Peyer's patch (tissue), 4 donors: ENCODE data around the gene ESYT3.
A peak's percentile ranks its signal among the peaks of the same experiment; 100 is the strongest.

Experiments
- POLR2A ChIP-seq, 2 donors: fragments of 450-650 bp; IDR thresholded peaks; one replicate each; pipeline ENCODE4 v1.5.1; 2017; ENCODE audit warnings: antibody characterized with exemption in 2 of 2, mild to moderate bottlenecking in 2 of 2, moderate library complexity in 2 of 2
- TF ChIP-seq, protein P1 (sequence below), 6 experiments: fragments of 450-650 bp in 4 of 6; fragments of 200-600 bp in 2 of 6; sonication (generic) in 1 of 6; IDR thresholded peaks; one replicate each; pipeline ENCODE4 v1.5.1; 2017 to 2019; ENCODE audit warnings: antibody characterized with exemption in 6 of 6, mild to moderate bottlenecking in 3 of 6, moderate library complexity in 1 of 6

GRCh38 chr3:138434276-138434874, at the start of gene ESYT3:
- TF ChIP-seq, protein P1, sequence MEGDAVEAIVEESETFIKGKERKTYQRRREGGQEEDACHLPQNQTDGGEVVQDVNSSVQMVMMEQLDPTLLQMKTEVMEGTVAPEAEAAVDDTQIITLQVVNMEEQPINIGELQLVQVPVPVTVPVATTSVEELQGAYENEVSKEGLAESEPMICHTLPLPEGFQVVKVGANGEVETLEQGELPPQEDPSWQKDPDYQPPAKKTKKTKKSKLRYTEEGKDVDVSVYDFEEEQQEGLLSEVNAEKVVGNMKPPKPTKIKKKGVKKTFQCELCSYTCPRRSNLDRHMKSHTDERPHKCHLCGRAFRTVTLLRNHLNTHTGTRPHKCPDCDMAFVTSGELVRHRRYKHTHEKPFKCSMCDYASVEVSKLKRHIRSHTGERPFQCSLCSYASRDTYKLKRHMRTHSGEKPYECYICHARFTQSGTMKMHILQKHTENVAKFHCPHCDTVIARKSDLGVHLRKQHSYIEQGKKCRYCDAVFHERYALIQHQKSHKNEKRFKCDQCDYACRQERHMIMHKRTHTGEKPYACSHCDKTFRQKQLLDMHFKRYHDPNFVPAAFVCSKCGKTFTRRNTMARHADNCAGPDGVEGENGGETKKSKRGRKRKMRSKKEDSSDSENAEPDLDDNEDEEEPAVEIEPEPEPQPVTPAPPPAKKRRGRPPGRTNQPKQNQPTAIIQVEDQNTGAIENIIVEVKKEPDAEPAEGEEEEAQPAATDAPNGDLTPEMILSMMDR (IDR thresholded peaks at IDR 0.05) = no peak
- peak in 1 of 2 donors; percentile 22 for TF ChIP-seq POLR2A (IDR thresholded peaks at IDR 0.05)
